Right lobe of liver (tissue), 6 donors: ENCODE results near the gene P3H2. TPM values are rescaled to one million over a fixed set of nuclear protein-coding genes. Genes with fewer than 3 reads are reported as not detected.
A peak's percentile ranks its signal among the peaks of the same experiment; 100 is the strongest.

ENCODE experiments used
- ATAC-seq, 4 donors: fragments of 200-7000 bp; cut with Tn5 transposase; one replicate each; pipeline ENCODE4 v1.9.1; 2020; ENCODE audit warnings: mild to moderate bottlenecking in 4 of 4, moderate library complexity in 4 of 4
- DNase-seq, 3 donors: peaks; one replicate each; pipeline ENCODE4 v3.0.0-alpha.2; 2020
- H3K27ac ChIP-seq, 3 donors: fragments of 200-600 bp; one replicate each; pipeline ENCODE4 v1.8.0; 2022
- H3K27me3 ChIP-seq, 2 donors: fragments of 200-600 bp; one replicate each; pipeline ENCODE4 v1.8.0; 2022
- H3K36me3 ChIP-seq, 4 donors: fragments of 200-600 bp; sonication (generic) in 1 of 4; one replicate each; pipeline versions ENCODE4 v1.5.1 to v1.8.0; 2017 to 2022; ENCODE audit warnings: control low read depth in 1 of 4
- H3K4me1 ChIP-seq, 4 donors: fragments of 200-600 bp; sonication (generic) in 1 of 4; one replicate each; pipeline versions ENCODE4 v1.5.1 to v1.8.0; 2017 to 2022; ENCODE audit warnings: control low read depth in 1 of 4
- H3K4me3 ChIP-seq, 3 donors: fragments of 200-600 bp; one replicate each; pipeline ENCODE4 v1.8.0; 2022
- H3K9me3 ChIP-seq, 4 donors: fragments of 200-600 bp; sonication (generic) in 1 of 4; one replicate each; pipeline versions ENCODE4 v1.5.1 to v1.8.0; 2017 to 2022; ENCODE audit warnings: control low read depth in 1 of 4
- POLR2A ChIP-seq: fragments of 450-650 bp; IDR thresholded peaks from one replicate; pipeline ENCODE4 v1.6.1; 2017; ENCODE audit warnings: antibody characterized with exemption, mild to moderate bottlenecking
- WGBS: methylation state at CpG from one replicate; pipeline ENCODE4 v1.1.6; 2018; ENCODE audit warnings: low coverage, low lambda C conversion rate; ENCODE audit not compliant: insufficient coverage; ENCODE audit errors: missing lambda C conversion rate; 5-methylcytosine and 5-hydroxymethylcytosine counted together
- intact Hi-C, 2 donors: fragments of 100-400 bp; cut with DNase I; formaldehyde crosslinking; loops; one replicate each; pipeline versions ENCODE4 v1.11.2 to v1.14.1; 2022
- total RNA-seq, 6 experiments: library from RNA; depleted of rRNA in 2 of 6; stranded (reverse); fragments of >200 nt in 2 of 6; fragmentation: NEBNext Ultra II Directional in 3 of 6; extraction: Animal tissue kit (Norgen Biotek cat#: 25700) in 3 of 6; gene quantifications; one replicate each; pipeline versions ENCODE4 v1.1.0 to v1.2.4, GENCODE V29; 2016 to 2023
- TF ChIP-seq, protein P1 (sequence below), 4 donors: fragments of 200-600 bp in 3 of 4; fragments of 450-650 bp in 1 of 4; IDR thresholded peaks; one replicate each; pipeline versions ENCODE4 v1.5.1 to v1.8.0; 2016 to 2022; ENCODE audit warnings: antibody characterized with exemption in 4 of 4, mild to moderate bottlenecking in 2 of 4
- donor health status: DM: no; HTN: yes; CAD: no.
- donor health status: DM: no; HTN: no; CAD: no.
- donor health status: DM: no; HTN: no; CAD: no.
- donor health status: DM: no; HTN: yes; CAD: no.
- donor health status: DM: no; HTN: yes; CAD: no.

P3H2 gene
- total RNA-seq, 6 experiments from 2014 or later, result 3.2 to 8.7 (median 6.5) TPM

DNA sequence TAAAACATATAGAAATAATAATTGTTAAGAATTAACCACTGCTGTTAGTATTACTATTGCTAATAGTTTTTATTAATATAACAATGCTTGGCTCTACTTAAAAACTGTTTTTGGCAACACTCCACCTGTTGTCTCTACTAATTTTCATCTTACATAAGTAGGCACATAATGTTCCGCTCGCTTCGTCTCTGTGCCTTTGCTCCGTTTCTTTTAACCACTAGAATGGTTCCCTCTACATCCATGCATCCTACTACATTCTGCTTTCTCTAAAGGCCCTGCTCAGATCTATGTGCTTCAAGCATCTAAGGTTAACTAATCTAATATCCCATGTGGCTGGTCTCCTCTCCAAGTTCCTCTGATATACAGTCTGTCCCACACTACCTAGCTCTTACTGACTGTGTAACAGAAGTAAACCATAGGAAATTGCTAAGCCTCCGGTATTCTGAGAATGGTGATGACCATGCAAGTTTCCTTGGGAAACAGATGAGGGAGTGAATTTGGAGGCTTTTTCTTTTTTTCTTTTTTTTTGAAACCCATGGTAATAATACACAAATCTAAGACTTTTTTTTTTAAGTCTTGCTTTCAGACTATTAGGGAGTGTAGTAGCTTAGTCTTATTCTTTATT lies 138.3 kb downstream of the P3H2 start:
- Histone ChIP-seq H3K36me3 (no peaks in the 10 kb centered on the region), H3K9me3 (no peaks in the 10 kb centered on the region), H3K4me3 (no peak overlapping the region), H3K4me1 (peaks cover 0 to 16% (median 8%) of the 10 kb centered on the region in 4 donors), H3K27ac (peak overlapping the region in 1 of 3 donors; percentile 42), H3K27me3 (no peaks in the 10 kb centered on the region)
- DNase-seq, result no peak
- intact Hi-C loops, result no loop called here
- peak in 1 of 4 donors; percentile 17 for ATAC-seq
- TF ChIP-seq POLR2A, result no peak
- TF ChIP-seq, protein P1, sequence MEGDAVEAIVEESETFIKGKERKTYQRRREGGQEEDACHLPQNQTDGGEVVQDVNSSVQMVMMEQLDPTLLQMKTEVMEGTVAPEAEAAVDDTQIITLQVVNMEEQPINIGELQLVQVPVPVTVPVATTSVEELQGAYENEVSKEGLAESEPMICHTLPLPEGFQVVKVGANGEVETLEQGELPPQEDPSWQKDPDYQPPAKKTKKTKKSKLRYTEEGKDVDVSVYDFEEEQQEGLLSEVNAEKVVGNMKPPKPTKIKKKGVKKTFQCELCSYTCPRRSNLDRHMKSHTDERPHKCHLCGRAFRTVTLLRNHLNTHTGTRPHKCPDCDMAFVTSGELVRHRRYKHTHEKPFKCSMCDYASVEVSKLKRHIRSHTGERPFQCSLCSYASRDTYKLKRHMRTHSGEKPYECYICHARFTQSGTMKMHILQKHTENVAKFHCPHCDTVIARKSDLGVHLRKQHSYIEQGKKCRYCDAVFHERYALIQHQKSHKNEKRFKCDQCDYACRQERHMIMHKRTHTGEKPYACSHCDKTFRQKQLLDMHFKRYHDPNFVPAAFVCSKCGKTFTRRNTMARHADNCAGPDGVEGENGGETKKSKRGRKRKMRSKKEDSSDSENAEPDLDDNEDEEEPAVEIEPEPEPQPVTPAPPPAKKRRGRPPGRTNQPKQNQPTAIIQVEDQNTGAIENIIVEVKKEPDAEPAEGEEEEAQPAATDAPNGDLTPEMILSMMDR (IDR thresholded peaks at IDR 0.05), result no peak
- WGBS, result 63% methylated on average over 5 of the region's 5 CpGs

DNA sequence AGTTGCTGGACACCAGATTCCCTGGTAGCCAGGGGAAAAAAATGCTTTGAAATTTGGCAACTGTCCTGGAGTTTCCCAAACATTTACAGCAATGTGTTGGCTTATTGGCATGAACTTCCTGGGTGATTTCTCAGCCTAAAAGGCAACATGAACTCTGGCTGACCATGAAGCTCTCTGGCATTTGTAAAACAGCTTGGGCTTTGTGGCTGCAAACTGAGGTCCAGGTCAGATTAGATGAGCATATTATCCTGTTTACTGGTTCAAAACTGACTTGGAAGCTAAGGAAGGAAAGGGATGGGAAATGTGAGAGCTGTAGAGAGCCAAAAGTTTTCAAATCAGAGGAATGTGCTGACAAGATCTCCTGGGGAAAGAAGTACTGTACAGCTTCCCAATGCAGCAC lies 139.0 kb downstream of the P3H2 start:
- DNase-seq (peak in 2 of 3 donors; percentile 30 to 76), ATAC-seq (peak; percentile 96)
- intact Hi-C loops, result no loop called here

DNA sequence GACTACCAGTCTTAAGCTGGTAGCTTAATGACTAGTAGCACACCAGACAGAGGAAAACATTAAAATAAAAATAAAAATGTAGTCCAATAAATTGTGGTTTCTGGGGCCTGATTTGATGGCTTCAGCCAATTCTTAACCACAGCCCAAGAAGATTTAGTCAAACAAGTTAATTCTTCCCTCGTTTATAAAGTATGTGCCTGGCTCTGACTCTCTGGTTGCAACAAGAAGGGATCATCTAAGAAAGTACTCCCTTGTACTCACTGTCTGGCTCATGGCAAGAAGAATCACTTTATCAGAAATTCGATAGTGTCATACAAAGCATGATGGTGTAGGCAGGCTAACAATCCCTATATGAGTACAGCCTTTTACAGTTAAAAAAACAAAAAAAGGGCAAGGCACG lies 141.9 kb downstream of the P3H2 start:
- intact Hi-C loops, result no loop called here
- H3K27me3 ChIP-seq, result no peaks in the 10 kb centered on the region
- H3K4me3 ChIP-seq, result no peak overlapping the region
- no peaks in the 10 kb centered on the region for H3K36me3 ChIP-seq
- no peak for DNase-seq
- H3K9me3 ChIP-seq, result no peaks in the 10 kb centered on the region
- no peak overlapping the region for H3K27ac ChIP-seq
- WGBS, result 69% methylated on average over 3 of the region's 3 CpGs
- no peak for ATAC-seq
- TF ChIP-seq, protein P1 (IDR thresholded peaks at IDR 0.05), result no peak
- no peak for TF ChIP-seq POLR2A
- peaks cover 0 to 16% (median 8%) of the 10 kb centered on the region in 4 donors for H3K4me1 ChIP-seq

More for the DNA sequence above, 139.0 kb downstream of the P3H2 start:
- Histone ChIP-seq H3K4me1 (peaks cover 0 to 16% (median 8%) of the 10 kb centered on the region in 4 donors), H3K36me3 (no peaks in the 10 kb centered on the region), H3K27ac (peak overlapping the region; percentile 11 to 42 (median 29)), H3K27me3 (no peaks in the 10 kb centered on the region), H3K9me3 (no peaks in the 10 kb centered on the region), H3K4me3 (no peak overlapping the region)
- no peak for TF ChIP-seq POLR2A
- TF ChIP-seq, protein P1 (IDR thresholded peaks at IDR 0.05), result no peak

DNA sequence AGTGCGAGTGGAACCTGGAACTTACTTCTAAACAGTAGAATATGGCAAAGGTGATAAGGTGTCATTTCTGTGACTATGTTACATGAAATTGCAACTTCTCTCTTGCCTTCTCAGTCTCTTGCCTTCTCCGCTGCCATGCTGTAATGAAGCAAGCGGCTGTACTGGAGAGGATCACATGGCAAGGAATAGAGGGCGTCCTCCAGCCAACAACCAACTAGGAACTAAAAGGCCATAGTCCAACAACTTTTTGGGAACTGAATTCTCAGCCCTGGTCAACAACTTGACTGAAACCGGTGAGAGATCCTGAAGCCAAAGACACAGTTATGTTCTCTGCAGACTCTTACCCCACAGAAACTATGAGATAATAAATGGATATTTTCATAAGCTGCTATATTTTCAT lies 143.5 kb downstream of the P3H2 start:
- Histone ChIP-seq H3K4me1 (peaks cover 0 to 11% (median 5%) of the 10 kb centered on the region in 4 donors), H3K27ac (no peak overlapping the region), H3K9me3 (no peaks in the 10 kb centered on the region), H3K4me3 (no peak overlapping the region), H3K27me3 (no peaks in the 10 kb centered on the region), H3K36me3 (no peaks in the 10 kb centered on the region)
- intact Hi-C loops, result no loop called here
- ATAC-seq (peak in 2 of 4 donors; percentile 54 to 60), DNase-seq (peak in 1 of 3 donors; percentile 58)
- whole genome bisulfite sequencing, result 58% methylated on average over 5 of the region's 5 CpGs
- TF ChIP-seq, protein P1 (IDR thresholded peaks at IDR 0.05), result no peak
- TF ChIP-seq POLR2A, result no peak
